HepG2 (cell line): ENCODE data around the gene GNGT2.

Experiments used
- BATF2 ChIP-seq: sonication (generic); formaldehyde crosslinking; IDR thresholded peaks from 2 replicates; pipeline ENCODE4 v1.8.0; 2022; ENCODE audit warnings: mild to moderate bottlenecking, missing genetic modification reagents, moderate library complexity
- BRF2 ChIP-seq: sonication (generic); formaldehyde crosslinking; IDR thresholded peaks from 2 replicates; pipeline ENCODE4 v1.8.1; 2022; ENCODE audit warnings: mild to moderate bottlenecking, missing genetic modification reagents
- CTCF ChIP-seq: sonication (generic); formaldehyde crosslinking; IDR thresholded peaks from 2 replicates; pipeline ENCODE4 v1.5.0; 2020; ENCODE audit warnings: mild to moderate bottlenecking, missing genetic modification reagents, moderate library complexity
- JUN ChIP-seq: sonication (generic); formaldehyde crosslinking; IDR thresholded peaks from 2 replicates; pipeline ENCODE4 v1.4.0; 2020; ENCODE audit warnings: mild to moderate bottlenecking, missing genetic modification reagents
- MED8 ChIP-seq: sonication (generic); formaldehyde crosslinking; IDR thresholded peaks from 2 replicates; pipeline ENCODE4 v1.8.1; 2023; ENCODE audit warnings: mild to moderate bottlenecking, missing genetic modification reagents; ENCODE audit not compliant: insufficient replicate concordance
- RFXANK ChIP-seq: IDR thresholded peaks from 2 replicates; pipeline ENCODE4 v1.6.1; 2016
- SIN3A ChIP-seq: IDR thresholded peaks from 2 replicates; pipeline ENCODE4 v1.6.1; 2011; ENCODE audit warnings: low read depth, mild to moderate bottlenecking, control low read depth, low read length, borderline replicate concordance
- TMF1 ChIP-seq: sonication (generic); formaldehyde crosslinking; IDR thresholded peaks from 2 replicates; pipeline ENCODE4 v1.8.1; 2022; ENCODE audit warnings: low read depth, missing genetic modification reagents
- ZNF224 ChIP-seq: sonication (generic); formaldehyde crosslinking; IDR thresholded peaks from 2 replicates; pipeline ENCODE4 v1.5.0; 2020; ENCODE audit warnings: mild to moderate bottlenecking, missing genetic modification reagents

- no peak for TF ChIP-seq ZNF224 (CRISPR knock-in tag)
- TF ChIP-seq BATF2 (CRISPR knock-in tag): no peak
- TF ChIP-seq RFXANK (CRISPR knock-in tag): no peak
- no peak for TF ChIP-seq SIN3A
- no peak for TF ChIP-seq BRF2 (CRISPR knock-in tag)
- no peak for TF ChIP-seq JUN (CRISPR knock-in tag)
- TF ChIP-seq CTCF (CRISPR knock-in tag): no peak
- TF ChIP-seq TMF1: no peak
- no peak for TF ChIP-seq MED8 (CRISPR knock-in tag)
Measured at GRCh38 chr17:49259663-49260010, 49.3 kb upstream of the GNGT2 start.
